ENCODE data around the gene GATAD2B.

DNA sequence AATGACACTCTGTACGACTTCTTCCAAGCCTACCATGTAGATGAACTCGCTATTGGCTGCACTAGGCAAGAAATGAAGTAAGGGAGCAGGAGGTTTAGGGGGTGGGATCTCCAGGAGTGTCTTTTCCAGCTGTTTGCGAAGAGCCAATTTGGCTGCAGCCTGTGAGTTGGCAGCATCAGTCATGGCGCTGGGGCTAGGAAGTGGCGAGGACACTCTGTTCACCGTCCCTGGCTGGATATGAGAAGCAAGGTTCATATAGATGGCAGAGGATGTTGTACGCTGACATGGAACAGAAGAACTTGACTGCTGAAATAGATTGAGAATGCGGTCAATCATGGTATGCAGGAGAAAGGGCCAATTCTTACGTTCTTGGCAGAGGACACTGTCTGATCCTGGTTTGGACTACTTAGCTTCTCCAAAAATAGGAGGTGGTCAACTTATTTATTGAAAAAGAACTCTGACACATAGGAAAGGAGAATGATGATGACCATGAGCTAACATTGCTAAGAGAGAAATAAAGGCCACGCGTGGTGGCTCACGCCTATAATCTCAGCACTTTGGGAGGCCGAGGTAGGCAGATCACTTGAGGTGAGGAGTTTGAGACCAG lies 106.4 kb downstream of the GATAD2B start:
- no peak for TF ChIP-seq POLR2A (IDR thresholded peaks at IDR 0.05)
- no peak for TF ChIP-seq CTCF (IDR thresholded peaks at IDR 0.05)
- TF ChIP-seq POLR2AphosphoS5 (IDR thresholded peaks at IDR 0.05): no peak

Data from stomach (tissue), 4 donors.